K562 (cell line): ENCODE measurements around the gene GUF1. TPM values are rescaled to one million over a fixed set of nuclear protein-coding genes. Genes with fewer than 3 reads are reported as not detected.

Experiments
- ATAC-seq: fragments of 200-7000 bp; cut with Tn5 transposase; 3 replicates; pipeline ENCODE4 v1.9.1; 2020; ENCODE audit warnings: moderate library complexity
- BruUV-seq: library from RNA; stranded (reverse); fragments of 400-500 nt; replicated peaks from 2 replicates; lab custom pipeline; 2021; lab: Mats Ljungman, UMichigan
- CTCF ChIA-PET: fragments of 300-600 bp; formaldehyde crosslinking; extraction: SDS; loops from one replicate; lab custom pipeline; 2021; ENCODE audit warnings: low intra/inter-chr PET ratio; lab: Yijun Ruan, JAX
- POLR2A ChIA-PET: fragments of 300-600, 350-650 bp; sonication (Branson Sonifier 250); formaldehyde crosslinking; extraction: SDS; loops from one replicate; lab custom pipeline; 2021; ENCODE audit warnings: antibody characterized with exemption, inconsistent platforms; lab: Yijun Ruan, JAX
- DNase-seq, 4 experiments: peaks; one replicate each; pipeline versions ENCODE4 v3.0.0 to v3.0.0-alpha.2; 2011 to 2018; ENCODE audit warnings: low spot score in 3 of 4, mixed read lengths in 3 of 4; ENCODE audit errors: extremely low read depth in 1 of 4
- FAIRE-seq: peaks from 2 replicates; lab custom pipeline; 2011; peaks lifted over from hg19 to GRCh38; lab: Jason Lieb, UNC
- H2AFZ ChIP-seq: 2 replicates; pipeline ENCODE4 v1.6.0; 2011; ENCODE audit warnings: low read depth, low read length, control low read depth, inconsistent platforms
- H3K27ac ChIP-seq: fragments of 200-600 bp; 3 replicates; pipeline ENCODE4 v1.8.0; 2011; ENCODE audit warnings: low read depth, mild to moderate bottlenecking, control low read depth, inconsistent platforms, low read length, moderate library complexity, mixed read lengths; ENCODE audit errors: extremely low read depth
- H3K27me3 ChIP-seq, 2 experiments: fragments of 300-600 bp in 1 of 2; 2 replicates in 1 of 2; 3 replicates in 1 of 2; pipeline versions ENCODE4 v1.6.0 to v1.8.0; 2011; ENCODE audit warnings: inconsistent platforms in 2 of 2, low read length in 2 of 2, mild to moderate bottlenecking in 1 of 2, mixed read lengths in 1 of 2, moderate library complexity in 1 of 2; ENCODE audit not compliant: control insufficient read depth in 2 of 2, insufficient read depth in 2 of 2
- H3K36me3 ChIP-seq: fragments of 300-600 bp; 3 replicates; pipeline ENCODE4 v1.8.0; 2011; ENCODE audit warnings: mild to moderate bottlenecking, low read length, inconsistent platforms; ENCODE audit not compliant: control insufficient read depth, insufficient read depth
- H3K4me1 ChIP-seq, 2 experiments: fragments of 200-600 bp in 1 of 2; replicated peaks in 1 of 2; 2 replicates in 1 of 2; 3 replicates in 1 of 2; pipeline versions ENCODE4 v1.5.1 to v1.8.0; 2011; ENCODE audit warnings: inconsistent platforms in 2 of 2, low read length in 2 of 2, mild to moderate bottlenecking in 1 of 2, mixed read lengths in 1 of 2, moderate library complexity in 1 of 2; ENCODE audit not compliant: control insufficient read depth in 2 of 2, insufficient read depth in 2 of 2
- H3K4me2 ChIP-seq: 2 replicates; pipeline ENCODE4 v1.6.1; 2011; ENCODE audit warnings: low read length, control low read depth, inconsistent platforms, mixed read lengths; ENCODE audit not compliant: insufficient read depth
- H3K4me3 ChIP-seq: fragments of 200-600 bp; sonication (generic), shearing (Covaris generic); 2 replicates; pipeline ENCODE4 v1.5.1; 2016; ENCODE audit warnings: control low read depth, inconsistent platforms
- H3K79me2 ChIP-seq: fragments of 200-600 bp; 3 replicates; pipeline ENCODE4 v1.8.0; 2011; ENCODE audit warnings: low read length, inconsistent platforms; ENCODE audit not compliant: control insufficient read depth, insufficient read depth
- H3K9ac ChIP-seq, 2 experiments: 2 replicates each; pipeline versions ENCODE4 v1.6.0 to v1.6.1; 2011; ENCODE audit warnings: low read depth in 2 of 2, low read length in 2 of 2, control low read depth in 1 of 2, inconsistent platforms in 1 of 2, mild to moderate bottlenecking in 1 of 2, mixed read lengths in 1 of 2; ENCODE audit not compliant: insufficient read depth in 1 of 2
- H3K9me1 ChIP-seq: one replicate; pipeline ENCODE4 v1.6.0; 2011; ENCODE audit warnings: inconsistent platforms, mild to moderate bottlenecking, low read length, moderate library complexity; ENCODE audit not compliant: control insufficient read depth, insufficient read depth
- H3K9me3 ChIP-seq: replicated peaks from 2 replicates; pipeline ENCODE4 v1.5.1; 2011; ENCODE audit warnings: low read depth, low read length, inconsistent platforms; ENCODE audit not compliant: control insufficient read depth, insufficient read depth
- H4K20me1 ChIP-seq: replicated peaks from 2 replicates; pipeline ENCODE4 v1.6.1; 2011; ENCODE audit warnings: low read length, inconsistent platforms, mixed read lengths; ENCODE audit not compliant: control insufficient read depth, insufficient read depth
- E2F6 ChIP-seq, 2 experiments: IDR thresholded peaks; 2 replicates each; pipeline ENCODE4 v1.6.1; 2011; ENCODE audit warnings: borderline replicate concordance in 1 of 2, control low read depth in 1 of 2, low read depth in 1 of 2, low read length in 1 of 2, mild to moderate bottlenecking in 1 of 2, mixed read lengths in 1 of 2, moderate library complexity in 1 of 2; ENCODE audit not compliant: insufficient read depth in 1 of 2, insufficient read length in 1 of 2, poor library complexity in 1 of 2, severe bottlenecking in 1 of 2; ENCODE audit errors: extremely low read depth in 1 of 2
- EHMT2 ChIP-seq: fragments of 450-650 bp; IDR thresholded peaks from 2 replicates; pipeline ENCODE4 v1.6.1; 2018; ENCODE audit warnings: antibody characterized with exemption
- FUS ChIP-seq: fragments of 200-400 bp; formaldehyde crosslinking; optimal IDR thresholded peaks from 2 replicates; pipeline ENCODE3; 2017; ENCODE audit warnings: low read depth, low read length
- GTF2A2 ChIP-seq: IDR thresholded peaks from 2 replicates; pipeline ENCODE4 v1.6.1; 2016; ENCODE audit warnings: mild to moderate bottlenecking, missing genetic modification characterization, missing compliant biosample characterization
- HIVEP1 ChIP-seq: fragments of 250-450 bp; sonication (Bioruptor Pico); IDR thresholded peaks from 2 replicates; pipeline ENCODE4 v1.4.0; 2020; ENCODE audit warnings: mild to moderate bottlenecking
- KHSRP ChIP-seq: fragments of 450-650 bp; IDR thresholded peaks from 2 replicates; pipeline ENCODE4 v1.6.1; 2017
- NCOA4 ChIP-seq: fragments of 450-650 bp; IDR thresholded peaks from 2 replicates; pipeline ENCODE4 v1.6.1; 2018; ENCODE audit warnings: mild to moderate bottlenecking; ENCODE audit not compliant: partially characterized antibody
- OTX1 ChIP-seq: fragments of 450-650 bp; formaldehyde crosslinking; IDR thresholded peaks from 2 replicates; pipeline ENCODE4 v1.4.0; 2022; ENCODE audit warnings: mild to moderate bottlenecking
- RAD51 ChIP-seq: fragments of 450-650 bp; IDR thresholded peaks from 2 replicates; pipeline ENCODE4 v1.7.1; 2016; ENCODE audit warnings: low read depth, mild to moderate bottlenecking, borderline replicate concordance
- SRSF3 ChIP-seq: fragments of 200-400 bp; formaldehyde crosslinking; IDR thresholded peaks from 2 replicates; pipeline ENCODE4 v1.6.1; 2016; ENCODE audit warnings: mild to moderate bottlenecking, low read length, moderate library complexity; ENCODE audit not compliant: insufficient read depth
- TBL1XR1 ChIP-seq, 2 experiments: IDR thresholded peaks; 2 replicates each; pipeline ENCODE4 v1.6.1; 2012; ENCODE audit warnings: improper control_type of control experiment in 2 of 2, low read length in 2 of 2, mild to moderate bottlenecking in 1 of 2
- WGBS: fragments of 100-300 bp; shearing (Covaris generic); methylation state at CpG from one replicate; pipeline ENCODE4 v1.1.6; 2016; ENCODE audit warnings: low coverage, mixed read lengths; ENCODE audit not compliant: insufficient coverage; ENCODE audit errors: missing lambda C conversion rate; 5-methylcytosine and 5-hydroxymethylcytosine counted together
- in situ Hi-C: fragments of 300-500 bp; cut with MboI; formaldehyde crosslinking; loops from 4 replicates; pipeline ENCODE4 v1.15.0; 2018; ENCODE audit warnings: inconsistent platforms, mixed read lengths
- intact Hi-C: fragments of 100-400 bp; cut with micrococcal nuclease; formaldehyde crosslinking; loops from 2 replicates; pipeline ENCODE4 v1.14.2; 2022
- polyA plus RNA-seq, 8 experiments: library from polyadenylated mRNA; depleted of rRNA in 4 of 8; stranded (reverse) in 5 of 8; unstranded in 3 of 8; fragments of >200 nt; fragmentation: Nextera tagmentation in 2 of 8; fragmentation: Illumina TruSeq in 1 of 8; extraction: Ambion mirVana in 2 of 8; extraction: Trizol in 1 of 8; gene quantifications; 2 replicates each; pipeline versions ENCODE4 v1.2.1 to v1.2.3, GENCODE V29; 2011 to 2014; ENCODE audit warnings: inconsistent platforms in 1 of 8, missing spikeins in 1 of 8
- total RNA-seq, 7 experiments: library from RNA; depleted of rRNA in 6 of 7; stranded (reverse); fragments of >200 nt in 6 of 7; fragmentation: Illumina TruSeq in 2 of 7; extraction: Trizol in 2 of 7; gene quantifications; 2 replicates each; pipeline versions ENCODE4 v1.2.1 to v1.2.3, GENCODE V29; 2011 to 2021; ENCODE audit warnings: low replicate concordance in 1 of 7
- TF ChIP-seq, protein P1 (sequence below): fragments of 450-650 bp; IDR thresholded peaks from 2 replicates; pipeline ENCODE4 v1.6.1; 2016; ENCODE audit warnings: borderline replicate concordance
- TF ChIP-seq, protein P2 (sequence below): fragments of 450-650 bp; IDR thresholded peaks from 2 replicates; pipeline ENCODE4 v1.6.1; 2017; ENCODE audit warnings: mild to moderate bottlenecking, moderate library complexity

Gene GUF1
- total and polyA plus RNA-seq, 9 of the 15 experiments (the other 6 are each of a cell fraction or from before 2014, with no cell fraction given) = 8.1 to 47.5 (median 25.0) TPM

GRCh38 chr4:44651425-44651824, 26.8 kb upstream of the GUF1 start, which contains the start of gene YIPF7:
YIPF7 (minus strand) TSS chr4:44651625; CDS start chr4:44650100, 1,525 bp downstream.
- no peak within 1 kb of the TSS for H3K4me2 ChIP-seq
- CTCF ChIA-PET = no interaction called here
- no peaks in the 10 kb centered on the region for H3K27me3 ChIP-seq
- H3K9me3 ChIP-seq = no peaks in the 10 kb centered on the region
- H3K4me3 ChIP-seq = no peak within 1 kb of the TSS
- H3K36me3 ChIP-seq = no peaks in the 10 kb centered on the region
- no peak within 1 kb of the TSS for H3K27ac ChIP-seq
- DNase-seq (no peak), FAIRE-seq (no peak), ATAC-seq (no peak)
- 0% methylated on average over 1 of the region's 1 CpG for WGBS
- H3K79me2 ChIP-seq = no peaks in the 10 kb centered on the region
- no peaks in the 10 kb centered on the region for H3K9me1 ChIP-seq
- H3K9ac ChIP-seq = no peak within 1 kb of the TSS
- no peaks in the 10 kb centered on the region for H4K20me1 ChIP-seq
- TF ChIP-seq FUS (no peak), E2F6 (IDR thresholded peaks at IDR 0.05; ENCODE audit: borderline replicate concordance in 1 of 2, extremely low read depth in 1 of 2, insufficient read depth in 1 of 2, insufficient read length in 1 of 2, low read depth in 1 of 2, low read length in 1 of 2, poor library complexity in 1 of 2, severe bottlenecking in 1 of 2) (no peak), TBL1XR1 (IDR thresholded peaks at IDR 0.05; ENCODE audit: low read length in 2 of 2) (no peak), RAD51 (no peak), EHMT2 (no peak), SRSF3 (no peak), HIVEP1 (CRISPR knock-in tag) (no peak), OTX1 (no peak), GTF2A2 (no peak), KHSRP (no peak), NCOA4 (no peak)
- TF ChIP-seq, protein P1, sequence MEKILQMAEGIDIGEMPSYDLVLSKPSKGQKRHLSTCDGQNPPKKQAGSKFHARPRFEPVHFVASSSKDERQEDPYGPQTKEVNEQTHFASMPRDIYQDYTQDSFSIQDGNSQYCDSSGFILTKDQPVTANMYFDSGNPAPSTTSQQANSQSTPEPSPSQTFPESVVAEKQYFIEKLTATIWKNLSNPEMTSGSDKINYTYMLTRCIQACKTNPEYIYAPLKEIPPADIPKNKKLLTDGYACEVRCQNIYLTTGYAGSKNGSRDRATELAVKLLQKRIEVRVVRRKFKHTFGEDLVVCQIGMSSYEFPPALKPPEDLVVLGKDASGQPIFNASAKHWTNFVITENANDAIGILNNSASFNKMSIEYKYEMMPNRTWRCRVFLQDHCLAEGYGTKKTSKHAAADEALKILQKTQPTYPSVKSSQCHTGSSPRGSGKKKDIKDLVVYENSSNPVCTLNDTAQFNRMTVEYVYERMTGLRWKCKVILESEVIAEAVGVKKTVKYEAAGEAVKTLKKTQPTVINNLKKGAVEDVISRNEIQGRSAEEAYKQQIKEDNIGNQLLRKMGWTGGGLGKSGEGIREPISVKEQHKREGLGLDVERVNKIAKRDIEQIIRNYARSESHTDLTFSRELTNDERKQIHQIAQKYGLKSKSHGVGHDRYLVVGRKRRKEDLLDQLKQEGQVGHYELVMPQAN = no peak
- TF ChIP-seq, protein P2, sequence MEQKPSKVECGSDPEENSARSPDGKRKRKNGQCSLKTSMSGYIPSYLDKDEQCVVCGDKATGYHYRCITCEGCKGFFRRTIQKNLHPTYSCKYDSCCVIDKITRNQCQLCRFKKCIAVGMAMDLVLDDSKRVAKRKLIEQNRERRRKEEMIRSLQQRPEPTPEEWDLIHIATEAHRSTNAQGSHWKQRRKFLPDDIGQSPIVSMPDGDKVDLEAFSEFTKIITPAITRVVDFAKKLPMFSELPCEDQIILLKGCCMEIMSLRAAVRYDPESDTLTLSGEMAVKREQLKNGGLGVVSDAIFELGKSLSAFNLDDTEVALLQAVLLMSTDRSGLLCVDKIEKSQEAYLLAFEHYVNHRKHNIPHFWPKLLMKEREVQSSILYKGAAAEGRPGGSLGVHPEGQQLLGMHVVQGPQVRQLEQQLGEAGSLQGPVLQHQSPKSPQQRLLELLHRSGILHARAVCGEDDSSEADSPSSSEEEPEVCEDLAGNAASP = no peak
- TF ChIP-seq, all 486 proteins: peak for 0
- Histone ChIP-seq H2AFZ (no peak within 1 kb of the TSS), H3K4me1 (no peaks in the 10 kb centered on the region)
- POLR2A ChIA-PET = no interaction called here
- in situ Hi-C loops = no loop called here
- BruUV-seq = no TSS peak
- intact Hi-C loops = no loop called here
